Measurements from ENCODE around the gene SLC6A9. TPM values are rescaled to one million over a fixed set of nuclear protein-coding genes. Genes with fewer than 3 reads are reported as not detected.

Gene SLC6A9
- total RNA-seq, 3 donors from 2014 or later: 21.1 to 52.5 (median 38.1) TPM

DNA sequence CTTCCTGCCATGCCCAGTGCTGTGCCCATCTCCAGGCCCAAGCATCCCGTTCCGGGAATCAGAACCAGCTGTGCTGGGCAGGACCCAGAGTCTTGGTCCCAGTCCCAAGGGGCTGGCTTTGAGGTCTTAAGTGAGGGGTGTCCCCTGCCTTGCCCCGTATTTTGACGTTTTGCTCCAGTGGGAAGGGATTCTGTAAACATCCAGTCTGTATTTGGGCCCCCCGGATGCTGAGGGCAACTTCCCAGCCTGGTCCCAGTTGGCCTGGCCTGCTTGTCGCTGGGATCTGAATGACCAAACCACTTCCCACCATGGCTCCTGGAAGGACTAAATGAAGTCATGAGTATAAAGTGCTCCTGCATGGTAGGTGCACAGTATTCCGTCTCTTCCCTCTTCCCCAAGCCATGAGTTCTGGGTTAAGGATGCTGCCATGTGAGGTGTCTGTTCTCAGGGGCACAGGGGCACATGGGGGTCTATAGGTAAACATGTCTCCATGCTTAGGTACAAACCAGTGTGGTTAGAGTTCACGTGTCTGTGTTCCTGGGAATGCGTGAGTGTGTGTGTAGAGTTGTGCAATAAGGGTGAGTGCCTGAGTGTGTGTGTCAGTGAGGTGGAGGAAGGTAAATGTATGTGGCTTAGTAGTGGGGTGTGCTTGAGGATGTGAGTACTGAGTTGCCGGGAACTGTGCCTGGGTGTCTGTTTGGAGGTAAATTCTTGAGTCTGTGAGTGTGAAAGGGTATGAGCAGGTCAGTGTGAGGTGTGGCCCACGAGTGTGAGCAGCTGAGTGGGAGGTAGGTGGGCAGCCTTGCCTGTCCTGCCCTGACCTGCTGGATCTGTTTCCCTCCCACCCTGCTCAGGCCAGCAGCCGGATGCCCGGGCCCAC is 50.8 kb downstream of the SLC6A9 start:
- ATAC-seq: peak; percentile 48
- Histone ChIP-seq H3K4me1 (ENCODE audit: low read depth) (peaks cover 43% of the 10 kb centered on the region), H3K36me3 (ENCODE audit: low read depth) (no peaks in the 10 kb centered on the region), H3K4me3 (no peak overlapping the region), H3K9me3 (no peaks in the 10 kb centered on the region)
- intact Hi-C loops (cut with DNase I, micrococcal nuclease): no loop called here
- TF ChIP-seq, protein P1, sequence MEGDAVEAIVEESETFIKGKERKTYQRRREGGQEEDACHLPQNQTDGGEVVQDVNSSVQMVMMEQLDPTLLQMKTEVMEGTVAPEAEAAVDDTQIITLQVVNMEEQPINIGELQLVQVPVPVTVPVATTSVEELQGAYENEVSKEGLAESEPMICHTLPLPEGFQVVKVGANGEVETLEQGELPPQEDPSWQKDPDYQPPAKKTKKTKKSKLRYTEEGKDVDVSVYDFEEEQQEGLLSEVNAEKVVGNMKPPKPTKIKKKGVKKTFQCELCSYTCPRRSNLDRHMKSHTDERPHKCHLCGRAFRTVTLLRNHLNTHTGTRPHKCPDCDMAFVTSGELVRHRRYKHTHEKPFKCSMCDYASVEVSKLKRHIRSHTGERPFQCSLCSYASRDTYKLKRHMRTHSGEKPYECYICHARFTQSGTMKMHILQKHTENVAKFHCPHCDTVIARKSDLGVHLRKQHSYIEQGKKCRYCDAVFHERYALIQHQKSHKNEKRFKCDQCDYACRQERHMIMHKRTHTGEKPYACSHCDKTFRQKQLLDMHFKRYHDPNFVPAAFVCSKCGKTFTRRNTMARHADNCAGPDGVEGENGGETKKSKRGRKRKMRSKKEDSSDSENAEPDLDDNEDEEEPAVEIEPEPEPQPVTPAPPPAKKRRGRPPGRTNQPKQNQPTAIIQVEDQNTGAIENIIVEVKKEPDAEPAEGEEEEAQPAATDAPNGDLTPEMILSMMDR (IDR thresholded peaks at IDR 0.05): no peak
- no peak for DNase-seq

DNA sequence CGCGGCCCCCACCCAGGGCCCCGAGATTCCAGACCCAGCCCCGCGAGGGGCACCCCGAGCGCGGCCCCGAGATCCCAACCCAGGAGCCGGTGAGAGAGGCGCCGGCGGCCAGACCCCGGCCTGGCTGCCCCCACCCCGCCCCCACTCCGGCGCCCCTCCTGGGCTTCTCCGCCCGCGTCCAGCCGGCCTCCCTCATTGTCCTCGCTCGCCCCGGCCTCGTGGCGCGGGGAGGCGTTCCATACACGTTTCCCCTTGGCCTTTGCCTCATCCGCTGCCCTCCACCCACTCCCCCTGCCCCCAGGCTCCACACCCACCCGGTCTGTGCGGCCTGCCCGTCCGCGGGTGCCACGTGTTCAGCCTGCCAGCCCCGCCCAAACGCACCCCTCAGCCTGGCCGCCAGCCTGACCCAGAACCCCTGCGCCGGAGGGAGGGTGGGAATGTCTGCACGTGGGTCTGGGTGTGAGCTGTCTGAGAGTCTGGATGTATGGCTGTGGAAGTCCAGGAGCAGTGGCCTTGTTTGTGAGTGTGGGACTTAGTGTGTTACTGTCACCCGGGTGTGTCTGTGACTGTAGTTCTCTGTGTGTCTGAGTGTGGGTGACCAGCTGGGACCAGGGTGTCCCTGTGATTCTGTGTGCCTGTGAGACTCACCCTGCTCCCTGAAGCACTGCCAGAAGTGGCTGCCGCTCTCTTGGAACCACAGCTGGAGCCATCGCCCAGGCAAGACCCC is 51.6 kb downstream of the SLC6A9 start:
- Histone ChIP-seq H3K9me3 (no peaks in the 10 kb centered on the region), H3K4me1 (ENCODE audit: low read depth) (peaks cover 43% of the 10 kb centered on the region), H3K36me3 (ENCODE audit: low read depth) (no peaks in the 10 kb centered on the region), H3K4me3 (peak overlapping the region; percentile 28)
- ATAC-seq (peak; percentile 28), DNase-seq (peak; percentile 68 to 83 (median 83))
- intact Hi-C loops (cut with DNase I, micrococcal nuclease): no loop called here
- TF ChIP-seq, protein P1 (IDR thresholded peaks at IDR 0.05): no peak

DNA sequence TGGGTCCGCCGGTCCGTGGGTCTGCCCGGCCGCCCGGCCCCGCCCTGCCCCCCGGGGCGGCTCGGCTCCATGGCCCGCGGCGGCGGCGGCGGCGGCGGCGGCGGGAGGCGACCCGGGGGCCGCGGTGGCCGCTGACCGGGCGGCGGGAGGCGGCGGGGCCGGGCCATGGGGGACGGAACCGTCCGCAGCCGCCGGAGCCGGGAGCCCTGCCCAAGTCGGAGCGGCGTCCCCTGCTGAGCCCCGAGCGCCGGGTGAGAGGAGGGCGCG is 52.1 kb downstream of the SLC6A9 start:
- intact Hi-C loops (cut with DNase I, micrococcal nuclease): no loop called here
- TF ChIP-seq, protein P1 (IDR thresholded peaks at IDR 0.05): no peak
- Histone ChIP-seq H3K4me1 (ENCODE audit: low read depth) (peaks cover 48% of the 10 kb centered on the region), H3K9me3 (no peaks in the 10 kb centered on the region), H3K36me3 (ENCODE audit: low read depth) (no peaks in the 10 kb centered on the region), H3K4me3 (peak overlapping the region; percentile 28)
- ATAC-seq (no peak), DNase-seq (peak in 1 of 3 donors; percentile 55)

DNA sequence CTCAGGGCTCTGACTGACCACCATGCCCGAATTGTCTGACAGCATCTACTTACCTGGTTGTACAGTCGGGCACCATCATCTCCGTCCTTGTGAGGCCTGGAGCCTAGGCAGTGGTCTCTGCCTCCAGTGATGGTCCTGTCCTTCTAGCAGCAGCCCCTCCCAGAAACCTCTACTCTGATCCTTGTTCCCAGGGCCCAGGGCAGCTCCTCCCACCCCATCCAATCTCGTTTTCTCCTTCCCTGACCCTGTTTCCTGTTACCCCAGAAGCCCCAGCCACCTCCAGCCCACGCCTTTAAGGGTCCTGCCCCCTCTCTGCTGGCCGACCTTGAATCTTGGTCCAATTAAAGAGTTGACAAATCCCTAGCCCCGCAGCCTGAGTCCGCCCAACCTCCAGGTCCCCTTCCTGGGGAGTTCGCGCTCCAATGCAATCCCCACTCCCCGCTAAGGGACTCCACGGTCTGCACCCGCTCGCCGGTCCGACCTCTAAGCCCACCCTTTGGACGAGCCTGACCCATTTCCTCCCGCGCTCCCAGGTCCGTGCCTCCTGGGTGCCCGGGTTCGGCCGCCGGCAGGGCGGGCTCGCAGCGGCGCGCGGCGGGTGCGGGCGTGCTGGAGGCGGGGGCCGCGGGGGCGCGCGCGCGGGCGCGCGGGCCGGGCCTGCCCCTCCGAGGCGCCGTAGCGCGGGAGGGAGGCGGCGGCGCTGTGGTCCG is 52.6 kb downstream of the SLC6A9 start, which contains the start of gene B4GALT2:
B4GALT2 (plus strand) TSS at position 660 of the 710 bp plus-strand sequence. CDS start 1,951 bp downstream, outside the sequence.
- Histone ChIP-seq H3K9me3 (no peaks in the 10 kb centered on the region), H3K4me3 (peak within 1 kb of the TSS; percentile 28), H3K4me1 (ENCODE audit: low read depth) (peaks cover 53% of the 10 kb centered on the region), H3K36me3 (ENCODE audit: low read depth) (no peaks in the 10 kb centered on the region)
- intact Hi-C loops (cut with DNase I, micrococcal nuclease): no loop called here
- DNase-seq (peak in 2 of 3 donors; percentile 64 to 78), ATAC-seq (peak; percentile 14)
- TF ChIP-seq, protein P1 (IDR thresholded peaks at IDR 0.05): no peak

DNA sequence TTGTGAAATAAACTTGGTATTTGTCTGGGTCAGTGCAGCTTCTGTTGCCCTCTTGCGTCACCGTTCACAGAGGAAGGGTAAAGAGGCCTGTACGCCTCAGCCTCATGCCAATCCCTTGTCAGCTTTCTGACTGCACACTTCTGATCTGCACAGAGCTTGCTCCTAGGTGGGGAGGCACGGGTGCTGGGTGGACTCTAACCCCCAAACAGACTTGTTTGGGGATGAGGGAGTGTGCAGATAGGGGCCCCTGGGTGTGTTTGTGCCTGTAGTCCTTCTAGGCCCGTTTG is 53.1 kb downstream of the SLC6A9 start:
- intact Hi-C loops (cut with DNase I, micrococcal nuclease): no loop called here
- Histone ChIP-seq H3K9me3 (no peaks in the 10 kb centered on the region), H3K36me3 (ENCODE audit: low read depth) (no peaks in the 10 kb centered on the region), H3K4me3 (no peak overlapping the region), H3K4me1 (ENCODE audit: low read depth) (peaks cover 56% of the 10 kb centered on the region)
- no peak for DNase-seq
- TF ChIP-seq, protein P1 (IDR thresholded peaks at IDR 0.05): no peak
- ATAC-seq: no peak
